Measurements from ENCODE around the gene KIR3DL3.
"Not testable (repeated sequence)": the region's sequence is repeated elsewhere in the genome, so short reads cannot be mapped to it uniquely, and the experiment has no call there.

Gene KIR3DL3

GRCh38 chr19:54771018-54771960 lies 47.0 kb downstream of the KIR3DL3 start:
- not testable (repeated sequence) for DNase-seq (ENCODE audit: low read depth); H3K4me3 ChIP-seq (replicated peaks; ENCODE audit: low read depth, low read length)

- not testable (repeated sequence) for DNase-seq (ENCODE audit: low read depth)
These were observed 48.4 kb downstream of the KIR3DL3 start for GRCh38 chr19:54772666-54773065.

DNA sequence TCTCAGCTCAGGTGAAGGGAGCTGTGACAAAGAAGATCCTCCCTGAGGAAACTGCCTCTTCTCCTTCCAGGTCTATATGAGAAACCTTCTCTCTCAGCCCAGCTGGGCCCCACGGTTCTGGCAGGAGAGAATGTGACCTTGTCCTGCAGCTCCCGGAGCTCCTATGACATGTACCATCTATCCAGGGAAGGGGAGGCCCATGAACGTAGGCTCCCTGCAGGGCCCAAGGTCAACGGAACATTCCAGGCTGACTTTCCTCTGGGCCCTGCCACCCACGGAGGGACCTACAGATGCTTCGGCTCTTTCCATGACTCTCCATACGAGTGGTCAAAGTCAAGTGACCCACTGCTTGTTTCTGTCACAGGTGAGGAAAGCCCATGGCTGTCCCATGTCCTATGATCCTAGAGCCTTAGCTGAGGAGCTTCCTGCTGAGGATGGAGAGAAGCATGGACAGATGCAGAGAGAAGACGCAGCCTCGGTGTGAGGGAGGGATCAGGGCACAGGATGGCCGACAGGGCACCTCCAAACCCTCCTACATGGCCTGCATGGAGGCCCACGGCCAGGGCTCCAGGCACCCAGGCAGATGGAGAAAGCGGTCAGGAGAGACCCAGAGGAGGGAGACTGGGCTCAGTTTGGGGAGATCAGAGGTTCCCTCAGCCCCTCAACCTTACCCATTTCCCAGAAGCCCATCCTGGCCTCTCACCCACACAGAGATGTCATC lies 51.0 kb downstream of the KIR3DL3 start:
- not testable (repeated sequence) for DNase-seq (ENCODE audit: low read depth); H3K4me3 ChIP-seq (replicated peaks; ENCODE audit: low read depth, low read length)

More at GRCh38 chr19:54772666-54773065, 48.4 kb downstream of the KIR3DL3 start:
- H3K4me3 ChIP-seq (replicated peaks; ENCODE audit: low read depth, low read length) = not testable (repeated sequence)

DNA sequence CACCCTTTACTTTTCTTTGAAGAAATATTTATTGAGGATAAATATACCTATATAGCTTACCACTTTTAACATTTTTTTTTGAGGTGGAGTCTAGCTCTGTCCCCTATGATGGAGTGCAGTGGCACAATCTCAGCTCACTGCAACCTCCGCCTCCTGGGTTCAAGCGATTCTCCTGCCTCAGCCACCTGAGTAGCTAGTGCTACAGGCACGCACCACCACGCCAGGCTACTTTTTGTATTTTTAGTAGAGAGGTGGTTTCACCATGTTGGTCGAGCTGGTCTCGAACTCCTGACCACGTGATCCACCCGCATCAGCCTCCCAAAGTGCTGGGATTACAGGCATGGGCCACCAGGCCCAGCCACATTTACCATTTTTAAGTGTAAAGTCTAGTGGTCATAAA lies 51.6 kb downstream of the KIR3DL3 start:
- not testable (repeated sequence) for DNase-seq (ENCODE audit: low read depth); H3K4me3 ChIP-seq (replicated peaks; ENCODE audit: low read depth, low read length)

DNA sequence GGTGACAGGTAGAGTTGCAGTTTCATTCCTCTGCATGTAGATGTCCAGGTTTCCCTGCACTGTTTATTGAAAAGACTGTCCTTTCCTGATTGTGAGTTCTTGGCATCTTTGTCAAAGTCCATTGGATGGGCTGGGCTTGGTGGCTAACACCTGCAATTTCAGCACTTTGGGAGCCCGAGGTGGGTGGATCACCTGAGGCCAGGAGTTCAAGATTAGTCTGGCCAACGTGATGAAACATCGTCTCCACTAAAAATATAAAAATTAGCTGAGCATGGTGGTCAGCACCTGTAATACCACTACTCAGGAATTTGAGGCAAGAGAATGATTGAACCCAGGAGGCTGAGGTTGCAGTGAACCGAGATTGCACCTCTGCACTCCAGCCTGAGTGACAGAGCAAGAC lies 53.6 kb downstream of the KIR3DL3 start:
- H3K4me3 ChIP-seq (replicated peaks; ENCODE audit: low read depth, low read length); DNase-seq (ENCODE audit: low read depth): not testable (repeated sequence)

DNA sequence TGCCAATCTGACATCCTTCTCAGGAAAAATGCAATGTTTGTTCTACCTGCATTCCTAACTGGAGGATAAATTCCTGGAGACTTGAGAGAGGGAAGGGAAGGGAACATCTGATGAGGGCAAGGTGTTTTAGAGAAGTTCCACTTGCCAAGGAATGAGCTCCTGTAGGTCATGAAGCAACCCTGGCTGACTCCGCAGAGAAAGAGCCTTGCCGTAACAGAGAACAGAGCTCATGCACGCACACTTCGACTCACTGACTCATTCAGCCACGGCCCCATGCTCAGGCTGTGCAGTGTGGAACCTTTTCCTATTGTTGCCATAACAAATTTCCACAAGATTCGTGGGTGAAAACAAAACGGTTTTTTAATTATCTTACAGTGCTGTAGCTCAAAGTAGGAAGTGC lies 54.7 kb downstream of the KIR3DL3 start:
- DNase-seq (ENCODE audit: low read depth); H3K4me3 ChIP-seq (replicated peaks; ENCODE audit: low read depth, low read length): not testable (repeated sequence)

GRCh38 chr19:54782916-54783315 lies 58.7 kb downstream of the KIR3DL3 start:
- not testable (repeated sequence) for H3K4me3 ChIP-seq (replicated peaks; ENCODE audit: low read depth, low read length); DNase-seq (ENCODE audit: low read depth)

Data from fibroblast of pulmonary artery (primary cell).